DOHH2 (cell line): Measurements from ENCODE around the gene CNOT6.
"Not testable (repeated sequence)": the region's sequence is repeated elsewhere in the genome, so short reads cannot be mapped to it uniquely, and the experiment has no call there.

Experiments
- H3F3A ChIP-seq: fragments of 200-600 bp; sonication (generic), shearing (Covaris generic); 2 replicates; pipeline ENCODE4 v1.6.0; 2016; ENCODE audit warnings: antibody characterized with exemption, mild to moderate bottlenecking; ENCODE audit not compliant: control insufficient read depth, insufficient read depth
- H3K27ac ChIP-seq: fragments of 200-600 bp; sonication (generic); 2 replicates; pipeline ENCODE4 v1.5.1; 2014; ENCODE audit warnings: low read depth, mild to moderate bottlenecking, low read length, moderate library complexity
- H3K27me3 ChIP-seq: fragments of 200-600 bp; sonication (generic); 2 replicates; pipeline ENCODE4 v1.6.1; 2014; ENCODE audit warnings: mild to moderate bottlenecking, low read length, mixed read lengths; ENCODE audit not compliant: control insufficient read depth
- H3K36me3 ChIP-seq: fragments of 200-600 bp; sonication (generic); 2 replicates; pipeline ENCODE4 v1.6.1; 2014; ENCODE audit warnings: mild to moderate bottlenecking, low read length, moderate library complexity, mixed read lengths; ENCODE audit not compliant: control insufficient read depth
- H3K4me1 ChIP-seq: fragments of 200-600 bp; sonication (generic); 2 replicates; pipeline ENCODE4 v1.6.1; 2014; ENCODE audit warnings: mild to moderate bottlenecking, low read length, mixed read lengths; ENCODE audit not compliant: control insufficient read depth
- H3K4me2 ChIP-seq: fragments of 200-600 bp; sonication (generic); 2 replicates; pipeline ENCODE4 v1.6.0; 2014; ENCODE audit warnings: mild to moderate bottlenecking, low read length, moderate library complexity
- H3K4me3 ChIP-seq: fragments of 200-600 bp; sonication (generic); 2 replicates; pipeline ENCODE4 v1.5.1; 2014; ENCODE audit warnings: mild to moderate bottlenecking, low read length, mixed read lengths
- H3K79me2 ChIP-seq: fragments of 200-600 bp; sonication (generic); 2 replicates; pipeline ENCODE4 v1.6.1; 2014; ENCODE audit warnings: mild to moderate bottlenecking, low read length, mixed read lengths; ENCODE audit not compliant: control insufficient read depth
- H3K9me2 ChIP-seq: fragments of 200-600 bp; sonication (generic); replicated peaks from 2 replicates; pipeline ENCODE4 v1.6.1; 2014; ENCODE audit warnings: mild to moderate bottlenecking, low read length, mixed read lengths; ENCODE audit not compliant: control insufficient read depth
- H3K9me3 ChIP-seq: fragments of 200-600 bp; sonication (generic); 2 replicates; pipeline ENCODE4 v1.6.1; 2014; ENCODE audit warnings: antibody characterized with exemption, low read length, mixed read lengths; ENCODE audit not compliant: control insufficient read depth, insufficient read depth
- H4K20me1 ChIP-seq: fragments of 200-600 bp; sonication (generic); 2 replicates; pipeline ENCODE4 v1.6.0; 2014; ENCODE audit warnings: low read depth, mild to moderate bottlenecking, antibody characterized with exemption, low read length, moderate library complexity; ENCODE audit not compliant: control insufficient read depth, insufficient read depth
- CTCF ChIP-seq: fragments of 200-600 bp; sonication (generic); IDR thresholded peaks from one replicate; pipeline ENCODE4 v1.5.1; 2014; ENCODE audit warnings: antibody characterized with exemption, mild to moderate bottlenecking, low read depth, low read length; ENCODE audit not compliant: poor library complexity, severe bottlenecking
- EZH2phosphoT487 ChIP-seq: fragments of 200-600 bp; sonication (generic); IDR thresholded peaks from 2 replicates; pipeline ENCODE4 v1.6.1; 2017; ENCODE audit warnings: borderline replicate concordance, mild to moderate bottlenecking, antibody characterized with exemption, low read length, moderate library complexity, mixed read lengths

The CNOT6 gene

GRCh38 chr5:180498378-180498777 is 4.2 kb downstream of the CNOT6 start:
- Histone ChIP-seq H3K27me3 (no peaks in the 10 kb centered on the region), H3F3A (no peaks in the 10 kb centered on the region), H3K9me2 (no peaks in the 10 kb centered on the region), H3K9me3 (no peaks in the 10 kb centered on the region), H3K27ac (no peak overlapping the region), H3K4me1 (peaks cover 22% of the 10 kb centered on the region), H3K36me3 (peaks cover 63% of the 10 kb centered on the region), H3K4me2 (no peak overlapping the region), H4K20me1 (peaks cover 11% of the 10 kb centered on the region; the same call in 1 of the 2 replicates), H3K4me3 (no peak overlapping the region), H3K79me2 (peaks cover 91% of the 10 kb centered on the region)
- TF ChIP-seq EZH2phosphoT487 (no peak), CTCF (no peak)

- Histone ChIP-seq H3F3A (no peaks in the 10 kb centered on the region), H3K79me2 (peaks cover 100% of the 10 kb centered on the region), H3K4me2 (no peak overlapping the region), H3K4me3 (no peak overlapping the region), H4K20me1 (peaks cover 11% of the 10 kb centered on the region; the same call in 1 of the 2 replicates), H3K36me3 (peaks cover 72% of the 10 kb centered on the region), H3K4me1 (peaks cover 16% of the 10 kb centered on the region), H3K27me3 (no peaks in the 10 kb centered on the region), H3K9me3 (no peaks in the 10 kb centered on the region), H3K9me2 (no peaks in the 10 kb centered on the region), H3K27ac (no peak overlapping the region)
- TF ChIP-seq EZH2phosphoT487 (no peak), CTCF (no peak)
Measured at GRCh38 chr5:180499684-180500083, 5.5 kb downstream of the CNOT6 start.

- H4K20me1 ChIP-seq: peaks cover 11% of the 10 kb centered on the region; the same call in 1 of the 2 replicates
- H3K27ac ChIP-seq, H3K9me2 ChIP-seq, H3K27me3 ChIP-seq, H3F3A ChIP-seq, H3K9me3 ChIP-seq, H3K4me2 ChIP-seq, H3K4me3 ChIP-seq: not testable (repeated sequence)
- peaks cover 100% of the 10 kb centered on the region for H3K79me2 ChIP-seq
- H3K4me1 ChIP-seq: peaks cover 15% of the 10 kb centered on the region
- H3K36me3 ChIP-seq: peaks cover 67% of the 10 kb centered on the region
- peak; percentile 4 for TF ChIP-seq CTCF
Measured at GRCh38 chr5:180500300-180500699, 6.1 kb downstream of the CNOT6 start.

- H3K9me2 ChIP-seq: no peaks in the 10 kb centered on the region
- TF ChIP-seq CTCF: no peak
- no peak for TF ChIP-seq EZH2phosphoT487
- H4K20me1 ChIP-seq: peaks cover 4% of the 10 kb centered on the region; the same call in 1 of the 2 replicates
- peaks cover 14% of the 10 kb centered on the region for H3K36me3 ChIP-seq
- H3K27ac ChIP-seq: no peak overlapping the region
- H3K4me3 ChIP-seq: no peak overlapping the region
- no peak overlapping the region for H3K4me2 ChIP-seq
- no peaks in the 10 kb centered on the region for H3K9me3 ChIP-seq
- H3K79me2 ChIP-seq: peaks cover 95% of the 10 kb centered on the region
- H3F3A ChIP-seq: no peaks in the 10 kb centered on the region
- no peaks in the 10 kb centered on the region for H3K4me1 ChIP-seq
- H3K27me3 ChIP-seq: no peaks in the 10 kb centered on the region
Measured at GRCh38 chr5:180507661-180508060, 13.5 kb downstream of the CNOT6 start.
